Omental fat pad (tissue), 4 donors: Measurements from ENCODE around the gene SOX8. TPM values are rescaled to one million over a fixed set of nuclear protein-coding genes. Genes with fewer than 3 reads are reported as not detected.

Source experiments
- ATAC-seq: fragments of 150-250 bp; one replicate; pipeline ENCODE4 v1.9.1; 2016; ENCODE audit warnings: mild to moderate bottlenecking, moderate library complexity; ENCODE audit not compliant: low FRiP score
- DNase-seq: peaks from one replicate; pipeline ENCODE4 v3.0.0-alpha.2; 2019; ENCODE audit warnings: low spot score
- total RNA-seq, 4 donors: library from RNA; depleted of rRNA; stranded (reverse); fragments of >200 nt; gene quantifications; one replicate each; pipeline ENCODE4 v1.1.0, GENCODE V29; 2016
- TF ChIP-seq, protein P1 (sequence below), 3 donors: fragments of 450-650 bp; IDR thresholded peaks; one replicate each; pipeline ENCODE4 v1.5.1; 2016 to 2017; ENCODE audit warnings: antibody characterized with exemption in 3 of 3, mild to moderate bottlenecking in 3 of 3, moderate library complexity in 2 of 3

SOX8 gene
- total RNA-seq, 4 donors from 2014 or later, result 0.19 to 2.9 (median 1.2) TPM

DNA sequence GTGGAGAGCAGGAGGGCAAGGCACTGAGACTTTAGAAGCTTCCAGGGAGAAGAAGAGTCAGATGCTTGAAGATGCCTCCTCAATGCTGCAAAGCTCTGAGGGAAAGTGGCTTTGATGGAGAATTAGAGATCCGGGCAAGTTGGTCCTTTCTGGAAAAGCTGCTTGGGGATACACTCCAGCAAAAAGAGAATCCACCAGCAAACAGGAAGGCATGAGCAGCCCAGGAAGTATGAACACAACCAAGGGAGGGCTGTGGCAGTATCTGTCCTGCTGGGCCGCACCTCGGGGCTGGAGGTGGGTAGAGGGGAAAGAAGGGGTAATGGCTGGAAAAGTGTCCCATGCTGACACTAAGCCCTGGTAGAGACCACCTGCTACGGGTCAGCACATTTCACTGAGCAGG, 16.1 kb upstream of the SOX8 start:
- ATAC-seq (no peak), DNase-seq (no peak)
- TF ChIP-seq, protein P1, sequence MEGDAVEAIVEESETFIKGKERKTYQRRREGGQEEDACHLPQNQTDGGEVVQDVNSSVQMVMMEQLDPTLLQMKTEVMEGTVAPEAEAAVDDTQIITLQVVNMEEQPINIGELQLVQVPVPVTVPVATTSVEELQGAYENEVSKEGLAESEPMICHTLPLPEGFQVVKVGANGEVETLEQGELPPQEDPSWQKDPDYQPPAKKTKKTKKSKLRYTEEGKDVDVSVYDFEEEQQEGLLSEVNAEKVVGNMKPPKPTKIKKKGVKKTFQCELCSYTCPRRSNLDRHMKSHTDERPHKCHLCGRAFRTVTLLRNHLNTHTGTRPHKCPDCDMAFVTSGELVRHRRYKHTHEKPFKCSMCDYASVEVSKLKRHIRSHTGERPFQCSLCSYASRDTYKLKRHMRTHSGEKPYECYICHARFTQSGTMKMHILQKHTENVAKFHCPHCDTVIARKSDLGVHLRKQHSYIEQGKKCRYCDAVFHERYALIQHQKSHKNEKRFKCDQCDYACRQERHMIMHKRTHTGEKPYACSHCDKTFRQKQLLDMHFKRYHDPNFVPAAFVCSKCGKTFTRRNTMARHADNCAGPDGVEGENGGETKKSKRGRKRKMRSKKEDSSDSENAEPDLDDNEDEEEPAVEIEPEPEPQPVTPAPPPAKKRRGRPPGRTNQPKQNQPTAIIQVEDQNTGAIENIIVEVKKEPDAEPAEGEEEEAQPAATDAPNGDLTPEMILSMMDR (IDR thresholded peaks at IDR 0.05), result no peak

DNA sequence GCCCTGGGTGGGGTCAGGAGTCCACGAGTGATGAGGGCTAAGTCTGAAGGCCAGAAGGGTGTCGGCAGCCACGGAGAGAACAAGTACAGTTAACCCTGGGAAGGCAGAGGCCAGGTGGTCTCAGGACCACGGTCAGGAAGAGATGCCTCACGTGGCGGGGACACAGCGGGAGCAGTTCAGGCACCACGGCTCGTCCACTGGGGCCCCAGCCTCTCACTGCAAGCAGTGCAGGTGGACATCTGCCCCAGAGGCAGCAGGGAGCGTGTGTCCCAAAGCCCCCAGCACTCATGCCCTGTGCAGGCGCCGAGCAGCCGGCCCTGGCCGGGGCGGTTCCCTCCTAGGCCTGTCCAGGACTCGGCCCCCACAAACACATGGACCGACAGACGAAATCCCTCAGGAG, 15.5 kb upstream of the SOX8 start:
- TF ChIP-seq, protein P1 (IDR thresholded peaks at IDR 0.05), result no peak
- DNase-seq, result no peak
- no peak for ATAC-seq

DNA sequence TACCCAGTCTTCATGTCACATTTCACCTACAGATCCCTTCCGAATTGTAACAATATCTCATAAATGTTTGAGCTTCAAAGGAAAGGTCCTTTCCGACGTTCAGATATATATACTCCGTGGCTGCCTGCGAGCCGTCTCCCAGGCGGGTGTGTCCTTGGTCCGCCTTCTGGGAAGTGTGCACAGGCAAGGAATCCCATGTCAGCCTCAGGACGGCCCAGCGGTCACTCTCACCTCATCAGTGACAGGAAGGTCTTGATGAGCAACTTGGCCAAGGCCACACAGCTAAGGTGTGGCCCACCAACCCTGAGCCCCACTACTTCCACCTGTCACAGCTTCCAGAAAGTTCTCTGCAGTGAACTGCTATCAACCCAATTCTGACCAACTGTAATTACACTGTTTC, 15.1 kb upstream of the SOX8 start:
- TF ChIP-seq, protein P1 (IDR thresholded peaks at IDR 0.05), result no peak
- no peak for ATAC-seq
- no peak for DNase-seq

DNA sequence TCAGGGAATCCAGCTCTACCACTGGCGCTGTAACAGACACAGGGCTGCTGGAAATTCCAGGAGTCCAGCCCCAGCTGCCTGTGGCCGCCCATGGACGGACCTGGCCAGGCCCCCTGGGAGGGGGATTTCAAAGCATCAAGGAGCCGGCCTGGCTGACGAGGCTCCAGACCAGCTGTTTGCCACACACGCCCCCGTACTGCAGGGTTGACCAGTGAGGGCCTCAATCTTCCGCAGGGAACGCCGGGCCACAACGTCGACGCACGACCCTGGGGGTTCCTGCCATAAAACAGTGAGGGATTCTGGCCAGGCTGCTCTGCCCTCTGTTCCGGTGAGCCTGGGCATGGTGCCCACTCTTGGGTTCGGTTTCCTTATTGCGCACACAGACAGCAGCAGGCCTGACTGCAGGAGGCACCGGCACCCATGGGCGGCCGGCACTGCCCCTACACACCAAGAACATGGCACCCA, 14.5 kb upstream of the SOX8 start:
- TF ChIP-seq, protein P1 (IDR thresholded peaks at IDR 0.05), result no peak
- ATAC-seq, result no peak
- no peak for DNase-seq

DNA sequence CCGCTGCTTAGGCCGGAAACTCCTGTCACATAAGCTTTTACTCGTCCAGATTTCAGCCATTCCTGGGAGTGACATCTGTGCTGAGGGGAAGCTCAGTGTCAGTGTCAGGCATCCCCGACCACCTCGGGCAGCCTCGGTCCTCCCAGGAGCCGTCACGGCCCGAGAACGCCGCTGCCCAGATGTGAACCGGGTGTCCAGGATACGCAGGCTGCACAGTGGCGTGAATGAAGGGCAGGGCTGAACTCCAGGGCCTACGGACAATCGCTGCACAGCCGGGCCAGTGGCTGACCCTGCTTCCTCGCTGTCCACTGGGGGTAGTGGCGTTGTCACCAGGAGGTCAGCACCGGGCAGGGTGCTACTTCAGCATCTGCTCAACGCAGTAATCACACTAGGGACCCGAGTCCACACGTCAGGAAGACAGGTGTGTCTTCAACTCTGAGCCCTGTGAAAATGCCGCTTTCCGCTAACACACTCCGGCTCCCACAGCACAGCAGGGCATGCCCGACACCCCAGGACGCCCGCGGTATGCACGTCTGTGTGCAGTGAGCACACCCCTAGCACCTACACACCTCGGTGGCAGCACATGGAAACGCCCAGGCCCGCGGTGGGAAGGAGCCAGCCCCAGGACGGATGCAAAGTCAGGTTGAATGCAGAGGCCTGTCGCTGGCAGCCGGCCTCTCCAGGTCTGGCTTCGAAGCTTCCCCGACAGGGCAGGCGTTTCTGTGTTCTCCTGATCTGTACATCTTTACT, 13.8 kb upstream of the SOX8 start:
- no peak for ATAC-seq
- TF ChIP-seq, protein P1 (IDR thresholded peaks at IDR 0.05), result no peak
- DNase-seq, result no peak

DNA sequence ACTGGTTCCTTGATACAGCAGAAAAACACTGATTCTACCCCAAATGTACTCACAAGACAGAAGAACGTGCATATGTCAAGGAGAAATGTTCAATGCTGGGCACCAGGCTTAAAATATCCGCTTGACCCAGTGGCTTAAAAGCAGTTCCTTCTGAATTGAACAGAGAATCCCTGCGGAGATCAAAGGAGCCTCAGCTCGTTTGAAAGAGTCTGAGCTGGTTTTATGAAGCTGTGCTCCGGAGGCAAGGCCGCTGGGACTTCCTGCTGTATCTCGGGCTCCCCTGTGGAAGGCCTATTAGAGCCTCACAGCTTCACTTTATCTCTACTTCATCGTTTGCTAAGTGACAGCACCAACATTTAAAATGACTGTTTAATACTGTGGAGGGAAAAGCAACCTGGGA, 12.9 kb upstream of the SOX8 start:
- no peak for ATAC-seq
- TF ChIP-seq, protein P1 (IDR thresholded peaks at IDR 0.05), result no peak
- no peak for DNase-seq
